Heart right ventricle (tissue), 16 donors: Measurements from ENCODE around the gene METTL26. TPM values are rescaled to one million over a fixed set of nuclear protein-coding genes. Genes with fewer than 3 reads are reported as not detected.

Experiments
- ATAC-seq, 8 donors: fragments of 200-7000 bp; cut with Tn5 transposase; one replicate each; pipeline ENCODE4 v1.9.1; 2020; ENCODE audit warnings: mild to moderate bottlenecking in 8 of 8, moderate library complexity in 8 of 8, moderate number of reproducible peaks in 1 of 8
- DNase-seq, 2 donors: peaks; one replicate each; pipeline ENCODE4 v3.0.0-alpha.2; 2020
- H3K27ac ChIP-seq, 10 donors: fragments of 200-600 bp; sonication (generic) in 2 of 10; one replicate each; pipeline versions ENCODE4 v1.5.0 to v1.8.0; 2020 to 2022; ENCODE audit warnings: mild to moderate bottlenecking in 3 of 10
- H3K27me3 ChIP-seq, 7 donors: fragments of 200-600 bp; one replicate each; pipeline ENCODE4 v1.8.0; 2021 to 2022; ENCODE audit warnings: mild to moderate bottlenecking in 2 of 7
- H3K36me3 ChIP-seq, 9 donors: fragments of 200-600 bp; sonication (generic) in 1 of 9; one replicate each; pipeline versions ENCODE4 v1.5.0 to v1.8.0; 2020 to 2022; ENCODE audit warnings: mild to moderate bottlenecking in 2 of 9
- H3K4me1 ChIP-seq, 9 donors: fragments of 200-600 bp; sonication (generic) in 1 of 9; one replicate each; pipeline versions ENCODE4 v1.5.0 to v1.8.0; 2020 to 2022; ENCODE audit warnings: mild to moderate bottlenecking in 4 of 9
- H3K4me3 ChIP-seq, 10 donors: fragments of 200-600 bp; sonication (generic) in 2 of 10; one replicate each; pipeline versions ENCODE4 v1.5.0 to v1.8.0; 2020 to 2022; ENCODE audit warnings: mild to moderate bottlenecking in 7 of 10, moderate library complexity in 2 of 10
- H3K9me3 ChIP-seq, 11 donors: fragments of 200-600 bp in 10 of 11; sonication (generic) in 2 of 11; one replicate each; pipeline versions ENCODE4 v1.5.0 to v1.8.0; 2013 to 2022; ENCODE audit warnings: mild to moderate bottlenecking in 2 of 11, control low read depth in 1 of 11, moderate library complexity in 1 of 11
- WGBS, 2 donors: extraction: QIAGEN DNeasy Blood & Tissue Kit; methylation state at CpG; one replicate each; pipeline ENCODE4 v1.1.7; 2013; ENCODE audit warnings: inconsistent platforms in 1 of 2; 5-methylcytosine and 5-hydroxymethylcytosine counted together
- intact Hi-C, 10 donors: fragments of 100-400 bp; cut with DNase I; formaldehyde crosslinking; loops; one replicate each; pipeline versions ENCODE4 v1.11.1 to v1.14.2; 2022
- polyA plus RNA-seq, 2 donors: library from polyadenylated mRNA; stranded (reverse); fragments of 200-250 nt; gene quantifications; one replicate each; pipeline ENCODE4 v1.2.3, GENCODE V29; 2013
- total RNA-seq, 10 donors: library from RNA; stranded (reverse); fragmentation: NEBNext Ultra II Directional in 3 of 10; extraction: Animal tissue kit (Norgen Biotek cat#: 25700) in 3 of 10; gene quantifications; one replicate each; pipeline versions ENCODE4 v1.2.1 to v1.2.4, GENCODE V29; 2021 to 2023
- TF ChIP-seq, protein P1 (sequence below), 9 donors: fragments of 200-600 bp; sonication (generic) in 2 of 9; IDR thresholded peaks; one replicate each; pipeline versions ENCODE4 v1.5.0 to v1.8.0; 2021 to 2022; ENCODE audit warnings: antibody characterized with exemption in 9 of 9, mild to moderate bottlenecking in 5 of 9, moderate library complexity in 1 of 9
- donor health status: Arrhythmogenic right ventricular cardiomyopathy.
- donor health status: ischemic (EF 13 %, LVEDD 7.1; RV severe dilation, severe dysfunction).
- donor health status: healthy with polysubstance abuse.
- donor health status: DM: no; HTN: yes; CAD: no.
- donor health status: DM: no; HTN: no; CAD: no.
- donor health status: ischemic (EF 25% LVEDD 6.9; RV normal size, moderate dysfunction).
- donor health status: ischemic (EF 25% LVEDD 5.7; RV mildly dilated, moderate dysfunction).
- donor health status: healthy.
- donor health status: DM: yes; HTN: yes; CAD: no.
- donor health status: Ischemic cardiomyopathy.
- donor health status: ischemic (EF 35%, LVEDD 5.7; RV mildly dilated, moderate dysfunction).
- donor health status: nonischemic (EF 11% LVEDD 7.7; RV severe dilation, severe dysfunction).
- donor health status: DM: yes; HTN: yes; CAD: no.
- donor health status: PGD.
- donor health status: ischemic (EF 29% LVEDD 5.4; RV normal size, mild dysfunction).
- donor health status: nonischemic (EF 23%, LVEDD 6.1; RV moderate dilation, normal function).

METTL26 gene
- total and polyA plus RNA-seq, 12 donors = 34.5 to 237 (median 44.8) TPM

DNA sequence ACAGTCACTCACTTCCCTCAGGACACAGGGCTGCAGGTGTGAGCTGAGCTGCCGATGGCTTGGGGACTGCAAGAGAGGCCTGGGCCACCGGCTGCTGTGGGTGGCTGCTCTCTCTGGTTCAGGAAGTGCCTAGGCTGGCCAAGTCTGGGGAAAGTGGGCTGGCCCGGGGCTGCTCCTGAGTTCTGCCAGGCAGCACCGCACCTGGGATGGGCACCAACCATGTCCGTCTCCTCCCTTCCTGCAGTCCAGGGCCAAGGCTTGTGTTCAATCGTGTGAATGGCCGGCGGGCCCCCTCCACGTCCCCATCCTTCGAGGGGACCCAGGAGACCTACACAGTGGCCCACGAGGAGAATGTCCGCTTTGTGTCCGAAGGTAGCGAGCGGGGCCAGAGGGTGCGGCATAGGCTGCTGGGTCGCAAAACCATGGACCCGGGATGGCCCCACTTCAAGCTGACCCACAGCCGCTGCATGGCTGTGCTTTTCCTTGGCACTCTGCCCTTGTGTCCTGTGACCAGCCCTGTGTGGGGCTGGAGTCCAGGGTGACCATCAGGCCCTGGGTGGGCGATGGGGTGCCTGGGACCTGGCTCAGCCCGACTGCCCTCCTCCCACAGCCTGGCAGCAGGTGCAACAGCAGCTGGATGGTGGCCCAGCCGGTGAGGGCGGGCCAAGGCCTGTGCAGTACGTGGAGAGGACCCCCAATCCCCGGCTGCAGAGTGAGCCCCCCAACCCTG, 11.2 kb upstream of the METTL26 start:
- H3K4me3 ChIP-seq = no peak overlapping the region
- ATAC-seq = peak in 5 of 8 donors; percentile 0 to 7 (median 3)
- 65 to 68% methylated on average over 25 of the region's 25 CpGs for WGBS, 2 donors
- no peak for DNase-seq
- H3K27me3 ChIP-seq = no peaks in the 10 kb centered on the region
- H3K9me3 ChIP-seq = no peaks in the 10 kb centered on the region
- TF ChIP-seq, protein P1, sequence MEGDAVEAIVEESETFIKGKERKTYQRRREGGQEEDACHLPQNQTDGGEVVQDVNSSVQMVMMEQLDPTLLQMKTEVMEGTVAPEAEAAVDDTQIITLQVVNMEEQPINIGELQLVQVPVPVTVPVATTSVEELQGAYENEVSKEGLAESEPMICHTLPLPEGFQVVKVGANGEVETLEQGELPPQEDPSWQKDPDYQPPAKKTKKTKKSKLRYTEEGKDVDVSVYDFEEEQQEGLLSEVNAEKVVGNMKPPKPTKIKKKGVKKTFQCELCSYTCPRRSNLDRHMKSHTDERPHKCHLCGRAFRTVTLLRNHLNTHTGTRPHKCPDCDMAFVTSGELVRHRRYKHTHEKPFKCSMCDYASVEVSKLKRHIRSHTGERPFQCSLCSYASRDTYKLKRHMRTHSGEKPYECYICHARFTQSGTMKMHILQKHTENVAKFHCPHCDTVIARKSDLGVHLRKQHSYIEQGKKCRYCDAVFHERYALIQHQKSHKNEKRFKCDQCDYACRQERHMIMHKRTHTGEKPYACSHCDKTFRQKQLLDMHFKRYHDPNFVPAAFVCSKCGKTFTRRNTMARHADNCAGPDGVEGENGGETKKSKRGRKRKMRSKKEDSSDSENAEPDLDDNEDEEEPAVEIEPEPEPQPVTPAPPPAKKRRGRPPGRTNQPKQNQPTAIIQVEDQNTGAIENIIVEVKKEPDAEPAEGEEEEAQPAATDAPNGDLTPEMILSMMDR (IDR thresholded peaks at IDR 0.05) = no peak
- peaks cover 0 to 5% (median 0%) of the 10 kb centered on the region in 9 donors for H3K36me3 ChIP-seq
- H3K27ac ChIP-seq = peak overlapping the region in 8 of 10 donors; percentile 80 to 96 (median 92)
- peaks cover 37 to 78% (median 64%) of the 10 kb centered on the region in 9 donors for H3K4me1 ChIP-seq
- intact Hi-C loops = no loop called here

DNA sequence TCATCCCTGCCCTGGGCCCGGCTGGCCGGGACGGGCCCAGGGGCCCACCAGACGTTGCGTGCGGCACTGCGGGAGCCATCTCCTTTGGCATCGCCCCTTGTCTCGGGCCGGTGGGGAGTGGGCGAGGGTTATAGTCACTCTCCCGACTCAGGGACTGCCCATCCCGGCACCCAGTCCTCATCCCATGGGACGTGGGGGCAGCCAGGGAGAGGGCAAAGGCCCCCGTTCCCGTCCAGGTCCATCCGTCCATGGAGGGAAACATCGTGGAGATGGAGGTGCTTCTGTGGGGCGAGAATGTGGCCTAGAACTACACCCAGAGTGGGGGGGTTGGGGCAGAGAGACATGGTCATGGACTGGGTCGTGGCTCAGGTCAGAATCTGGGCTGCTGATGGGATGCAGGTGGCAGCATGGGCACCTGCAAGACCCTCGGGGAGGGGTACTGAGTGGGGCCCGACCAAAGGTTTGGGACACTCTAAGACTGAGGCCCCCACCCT, 10.6 kb upstream of the METTL26 start:
- Histone ChIP-seq H3K9me3 (no peaks in the 10 kb centered on the region), H3K27ac (peak overlapping the region; percentile 64 to 96 (median 80)), H3K36me3 (peaks cover 0 to 3% (median 0%) of the 10 kb centered on the region in 9 donors), H3K4me1 (peaks cover 37 to 79% (median 64%) of the 10 kb centered on the region in 9 donors), H3K27me3 (no peaks in the 10 kb centered on the region), H3K4me3 (peak overlapping the region in 4 of 10 donors; percentile 16 to 33 (median 22))
- ATAC-seq (no peak), DNase-seq (no peak)
- intact Hi-C loops = no loop called here
- TF ChIP-seq, protein P1 (IDR thresholded peaks at IDR 0.05) = no peak
- WGBS, 2 donors = 73 to 77% methylated on average over 22 of the region's 22 CpGs

DNA sequence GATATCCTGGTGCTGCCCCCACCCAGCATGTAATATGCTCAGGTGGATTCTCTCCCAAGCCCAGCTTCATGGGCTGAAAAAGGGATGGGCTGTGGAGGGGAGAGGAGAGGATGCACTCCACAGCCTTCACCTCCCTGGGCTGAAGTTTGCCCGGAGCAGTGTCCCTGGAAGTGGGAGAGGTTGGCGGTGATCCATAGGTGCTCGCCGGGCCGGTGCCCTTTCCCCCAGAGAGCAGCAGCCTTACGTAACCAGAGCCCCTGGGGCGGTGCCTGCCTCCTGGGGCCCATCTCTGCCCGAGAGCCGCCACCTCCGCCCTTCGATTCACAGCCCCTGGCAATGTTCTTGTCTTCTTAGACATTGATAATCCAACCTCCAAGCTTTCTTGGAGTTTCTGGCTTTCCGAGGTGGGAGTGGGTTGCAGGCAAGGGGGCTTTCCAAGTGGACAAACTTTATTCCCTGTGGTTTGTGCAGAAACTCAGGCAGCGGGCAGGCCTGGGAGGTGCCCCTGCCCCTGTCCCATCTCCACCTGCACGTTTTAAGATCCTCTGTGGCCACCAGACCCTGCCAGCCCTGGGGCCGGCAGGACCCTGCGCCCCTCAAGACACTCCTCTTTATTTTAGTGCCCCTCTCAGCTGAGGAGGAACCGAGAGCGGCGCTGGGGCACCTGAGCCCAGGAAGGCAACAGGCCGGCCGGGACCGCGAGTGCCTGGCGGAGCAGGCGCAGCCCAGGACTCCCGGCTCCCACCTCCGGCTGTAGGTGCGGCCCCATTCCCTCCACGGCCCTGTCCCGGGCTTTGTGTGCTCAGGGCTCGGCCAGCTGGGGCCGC, 10.0 kb upstream of the METTL26 start:
- Histone ChIP-seq H3K27ac (peak overlapping the region; percentile 64 to 96 (median 80)), H3K9me3 (no peaks in the 10 kb centered on the region), H3K4me3 (peak overlapping the region in 8 of 10 donors; percentile 3 to 33 (median 22)), H3K36me3 (peaks cover 0 to 3% (median 0%) of the 10 kb centered on the region in 9 donors), H3K4me1 (peaks cover 37 to 82% (median 64%) of the 10 kb centered on the region in 9 donors), H3K27me3 (no peaks in the 10 kb centered on the region)
- TF ChIP-seq, protein P1 (IDR thresholded peaks at IDR 0.05) = no peak
- intact Hi-C loops = no loop called here
- peak in 6 of 8 donors; percentile 16 to 60 (median 44) for ATAC-seq
- peak in 1 of 2 donors; percentile 70 for DNase-seq
- 63 to 66% methylated on average over 32 of the region's 32 CpGs for WGBS, 2 donors

DNA sequence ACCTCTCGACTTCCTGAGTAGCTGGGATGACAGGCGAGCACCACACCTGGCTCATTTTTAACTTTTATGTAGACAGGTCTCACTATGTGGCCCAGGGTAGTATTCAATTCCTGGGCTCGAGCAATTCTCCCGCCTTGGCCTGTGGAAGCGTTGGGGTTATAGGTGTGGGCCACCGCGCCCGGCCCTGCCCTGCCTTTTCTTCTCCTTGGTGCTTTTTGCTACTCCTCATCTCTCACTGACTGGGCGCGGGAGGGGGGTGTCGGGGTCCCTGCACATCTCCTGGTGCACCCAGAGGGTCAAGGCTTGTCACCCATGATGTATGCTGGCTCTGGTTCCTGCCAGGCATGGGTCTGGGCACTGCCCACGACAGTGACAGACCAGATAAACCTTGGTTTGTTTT, 8.5 kb upstream of the METTL26 start:
- intact Hi-C loops = no loop called here
- H3K27ac ChIP-seq = peak overlapping the region in 5 of 10 donors; percentile 80 to 96 (median 93)
- H3K4me3 ChIP-seq = no peak overlapping the region
- no peak for ATAC-seq
- peaks cover 33 to 73% (median 55%) of the 10 kb centered on the region in 9 donors for H3K4me1 ChIP-seq
- no peak for DNase-seq
- TF ChIP-seq, protein P1 (IDR thresholded peaks at IDR 0.05) = no peak
- whole genome bisulfite sequencing, 2 donors = 86 to 88% methylated on average over 12 of the region's 12 CpGs
- no peaks in the 10 kb centered on the region for H3K27me3 ChIP-seq
- no peaks in the 10 kb centered on the region for H3K9me3 ChIP-seq
- H3K36me3 ChIP-seq = peaks cover 0 to 3% (median 0%) of the 10 kb centered on the region in 9 donors
